OCI-M2 (cell line): ENCODE measurements around the gene RTBDN.

Experiments used
- DNase-seq: peaks from one replicate; lab custom pipeline; 2025; ENCODE audit not compliant: unreplicated experiment; lab: John Stamatoyannopoulos, UW

Gene RTBDN

DNA sequence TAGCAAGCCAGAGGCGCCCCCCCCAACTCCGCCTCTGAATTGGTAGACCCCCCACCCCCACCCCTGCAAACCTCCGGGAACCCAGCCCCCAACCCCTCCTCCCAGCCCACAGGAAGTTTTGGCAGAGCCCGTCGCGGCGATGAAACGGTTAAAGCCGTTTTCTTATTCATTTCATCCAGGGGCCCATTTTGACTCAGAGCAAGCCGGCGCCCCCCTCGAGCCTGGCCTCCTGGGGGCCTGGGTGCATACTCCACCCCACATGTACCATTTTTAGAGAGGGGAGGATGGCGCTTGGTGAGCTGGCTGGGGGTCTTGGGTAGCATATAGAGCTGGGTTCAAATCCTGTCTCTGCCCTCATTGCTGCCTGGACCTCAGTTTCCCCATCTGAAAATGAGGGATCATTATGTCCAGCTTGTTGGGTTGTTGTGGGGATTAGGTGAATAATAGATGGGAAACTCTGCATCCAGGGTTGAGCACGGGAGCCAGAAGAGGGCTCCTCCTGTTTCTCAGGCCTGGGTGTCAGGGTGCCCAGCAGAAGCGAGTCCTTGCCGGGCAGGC, 51.0 kb downstream of the RTBDN start:
- no peak for DNase-seq

DNA sequence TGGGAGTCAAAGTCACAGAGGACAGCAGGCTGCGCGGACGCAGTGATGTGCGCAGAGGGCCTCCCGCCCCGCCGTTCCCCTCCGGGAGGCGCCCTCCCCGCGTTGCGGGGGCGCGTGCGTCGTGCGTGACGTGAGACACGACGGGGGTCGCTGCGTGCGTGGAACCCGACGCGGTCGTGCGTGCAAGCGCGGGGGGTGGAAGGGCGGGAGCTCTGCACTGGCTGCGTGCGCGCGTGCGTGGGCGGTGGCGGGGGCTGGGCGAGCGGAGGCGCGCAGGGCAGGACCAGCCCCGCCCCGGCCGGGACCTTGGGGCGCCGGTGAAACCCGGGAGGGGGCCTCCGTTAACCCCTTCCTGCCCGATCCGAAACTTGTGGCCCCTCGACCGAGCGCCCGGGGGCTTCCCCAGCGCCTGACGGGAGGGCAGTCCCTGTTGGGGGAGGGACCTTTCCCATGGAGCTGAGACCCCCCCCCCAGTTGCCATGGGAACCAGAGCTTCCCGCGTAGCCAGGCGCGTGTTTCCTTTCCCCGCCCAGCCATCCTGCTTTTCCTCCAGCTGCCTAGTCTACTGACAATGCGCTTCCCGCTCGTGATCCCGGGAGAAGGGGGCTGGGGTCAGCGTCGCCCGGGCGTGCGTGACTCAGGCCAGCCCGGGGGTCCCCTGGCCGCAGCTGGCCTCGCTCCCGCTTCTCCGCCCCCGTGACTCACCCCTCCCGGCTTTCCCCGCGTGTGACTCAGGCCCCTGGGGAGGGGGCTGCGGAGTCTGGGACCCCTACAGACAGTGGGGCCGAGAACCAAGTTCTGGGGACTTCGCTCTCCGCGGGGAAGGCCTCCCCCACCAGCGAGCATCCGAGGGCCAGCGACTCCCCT, 51.7 kb downstream of the RTBDN start:
- DNase-seq: no peak

- no peak for DNase-seq
Measured at GRCh38 chr19:12782174-12782423, 52.3 kb downstream of the RTBDN start.

DNA sequence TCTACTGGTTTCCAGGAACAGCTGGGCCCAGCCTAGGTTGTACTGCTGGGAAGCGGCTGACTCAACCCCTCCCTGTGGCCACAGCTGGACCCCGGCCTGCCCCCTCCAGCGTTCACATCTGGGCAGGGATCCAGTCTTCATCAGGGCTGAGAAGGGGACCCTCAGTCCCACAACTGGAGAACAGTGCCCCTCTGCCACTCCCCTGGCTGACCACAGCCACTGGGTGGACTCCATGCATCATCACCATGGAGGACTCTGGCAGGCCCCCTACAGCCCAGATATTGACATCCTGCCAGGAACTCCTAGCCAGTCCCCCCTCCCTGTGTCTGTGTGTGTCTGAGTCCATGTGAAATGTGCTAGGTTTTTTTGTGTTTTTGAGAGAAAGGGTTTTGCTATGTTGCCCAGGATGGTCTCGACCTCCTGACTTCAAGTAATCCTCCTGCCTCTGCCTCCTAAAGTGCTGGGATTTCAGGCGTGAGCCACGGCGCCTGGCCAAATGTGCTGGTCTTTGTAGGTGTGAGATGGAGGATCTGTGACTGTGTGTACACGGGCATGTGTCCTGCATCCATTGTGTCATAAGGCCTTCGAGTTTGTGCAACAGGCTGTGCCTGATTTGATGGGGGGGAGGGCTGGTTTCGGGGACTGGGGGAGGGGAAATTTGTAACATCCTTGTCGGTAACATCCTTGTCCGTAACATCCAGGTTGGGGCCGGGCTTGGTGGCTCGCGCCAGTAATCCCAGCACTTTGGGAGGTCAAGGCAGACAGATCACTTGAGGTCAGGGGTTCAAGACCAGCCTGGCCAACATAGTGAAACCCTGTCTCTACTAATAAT, 55.0 kb downstream of the RTBDN start:
- DNase-seq: no peak

DNA sequence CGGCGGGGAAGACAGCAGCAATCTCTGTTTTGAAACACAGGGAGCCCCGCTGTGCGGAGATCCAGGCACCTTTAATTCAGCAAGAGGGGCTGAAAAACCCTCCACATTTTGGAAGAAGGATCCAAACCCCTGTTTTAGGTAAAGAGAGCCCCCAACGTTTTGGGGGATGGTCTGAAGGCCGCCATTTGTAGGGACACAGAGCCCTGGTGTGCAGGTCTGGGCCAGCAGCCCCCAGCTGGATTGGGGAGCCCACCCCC, 55.5 kb downstream of the RTBDN start:
- DNase-seq: no peak

- DNase-seq: no peak
Measured at GRCh38 chr19:12778017-12778904, 56.1 kb downstream of the RTBDN start.

DNA sequence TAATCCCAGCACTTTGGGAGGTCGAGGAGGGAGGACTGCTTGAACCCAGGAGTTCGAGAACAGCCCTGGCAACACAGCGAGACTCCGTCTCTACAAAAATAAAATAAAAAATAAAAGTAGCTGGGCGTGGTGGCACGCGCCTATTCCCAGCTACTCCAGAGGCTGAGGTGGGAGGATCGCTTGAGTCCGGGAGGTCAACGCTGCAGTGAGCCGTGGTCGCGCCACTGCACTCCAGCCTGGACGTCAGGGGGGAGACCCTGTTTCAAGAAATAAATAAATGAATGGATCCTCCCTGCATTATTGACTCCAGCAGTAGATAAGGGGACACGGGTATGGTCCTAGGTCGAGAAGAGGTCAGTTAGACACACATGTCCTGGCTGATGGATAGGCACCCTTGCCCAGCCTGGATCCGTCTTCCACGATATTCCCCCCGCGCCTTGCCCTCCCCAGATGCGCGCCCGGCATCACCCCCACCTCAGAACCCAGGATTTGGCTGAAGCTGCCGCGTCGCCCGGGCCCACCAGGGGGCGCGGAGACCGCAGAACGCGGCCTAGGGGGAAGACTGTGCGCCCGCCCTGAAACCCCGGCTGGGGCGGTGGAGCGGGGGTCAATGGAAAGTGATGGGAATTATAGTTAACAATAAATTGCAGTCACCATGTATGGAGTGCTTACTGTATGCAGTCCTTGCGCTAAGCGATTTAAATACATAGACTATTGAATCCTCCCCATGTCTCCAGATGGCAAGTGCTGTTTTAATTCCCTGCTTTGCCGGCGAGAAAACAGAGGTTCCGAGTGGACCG, 57.0 kb downstream of the RTBDN start:
- no peak for DNase-seq
